HG03097 (cell line): ENCODE data around the gene TEK.

Source experiments
- ATAC-seq: cut with Tn5 transposase; IDR thresholded peaks from one replicate; pipeline ENCODE4 v1.9.1; 2021; ENCODE audit not compliant: unreplicated experiment, low FRiP score

TEK gene

GRCh38 chr9:27118916-27119315 lies 9.9 kb downstream of the TEK start:
- no peak for ATAC-seq

DNA sequence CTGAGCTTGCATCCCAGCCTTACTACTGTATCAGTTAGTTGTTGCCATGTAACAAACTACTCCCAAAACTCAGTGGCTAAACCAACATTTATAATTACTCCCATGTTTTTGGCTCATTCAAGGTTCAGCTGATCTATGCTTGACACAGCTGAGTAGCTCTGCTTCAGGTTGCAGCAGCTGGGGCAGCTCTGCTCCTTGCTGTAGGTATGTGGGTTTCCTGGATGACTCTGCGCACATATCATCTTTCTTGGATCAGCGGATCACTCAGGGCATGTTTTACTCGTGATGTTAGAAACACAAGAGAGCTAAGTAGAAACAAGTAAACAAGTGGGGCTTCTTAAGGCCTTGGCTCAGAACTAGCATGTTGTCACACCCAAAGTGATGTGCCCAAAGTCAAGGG lies 15.1 kb downstream of the TEK start:
- no peak for ATAC-seq

DNA sequence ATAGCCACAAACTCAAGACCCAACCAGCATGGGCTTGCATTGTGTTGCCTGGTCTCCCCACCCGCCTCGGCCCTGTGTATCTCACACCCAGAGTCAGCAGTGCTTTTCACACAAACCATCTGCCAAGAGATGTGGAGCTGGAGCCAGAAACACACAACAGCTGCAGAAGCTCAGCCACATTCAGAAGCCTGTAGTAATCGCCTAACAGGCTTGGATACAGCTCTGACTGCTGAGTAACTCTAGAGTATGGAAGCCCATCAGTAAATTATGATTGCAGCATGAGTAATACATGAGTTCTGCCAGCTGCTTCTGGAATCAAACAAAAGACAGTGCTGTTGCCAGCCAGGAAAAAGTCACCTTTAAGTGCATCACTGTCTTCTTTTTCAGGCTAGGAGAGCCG lies 16.0 kb downstream of the TEK start:
- no peak for ATAC-seq

- ATAC-seq: no peak
Observed at GRCh38 chr9:27125936-27126335, 16.9 kb downstream of the TEK start.

DNA sequence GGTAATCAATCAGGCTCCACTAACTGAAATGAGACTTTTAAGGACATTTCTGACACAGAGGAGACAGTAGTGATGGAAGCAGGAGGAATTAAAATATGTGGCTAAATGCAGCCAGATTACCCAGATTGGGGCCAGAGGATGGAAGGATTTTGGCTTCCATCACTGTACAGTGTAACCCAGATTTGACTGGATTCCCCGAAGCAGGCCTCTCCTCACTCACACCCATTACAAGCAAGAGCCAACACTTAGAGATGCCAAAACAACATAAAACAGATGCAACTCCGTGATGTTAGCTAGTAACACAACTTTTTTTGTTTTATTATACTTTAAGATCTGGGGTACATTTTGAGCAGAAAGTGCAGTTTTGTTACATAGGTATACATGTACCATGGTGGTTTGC lies 17.6 kb downstream of the TEK start:
- ATAC-seq: no peak

DNA sequence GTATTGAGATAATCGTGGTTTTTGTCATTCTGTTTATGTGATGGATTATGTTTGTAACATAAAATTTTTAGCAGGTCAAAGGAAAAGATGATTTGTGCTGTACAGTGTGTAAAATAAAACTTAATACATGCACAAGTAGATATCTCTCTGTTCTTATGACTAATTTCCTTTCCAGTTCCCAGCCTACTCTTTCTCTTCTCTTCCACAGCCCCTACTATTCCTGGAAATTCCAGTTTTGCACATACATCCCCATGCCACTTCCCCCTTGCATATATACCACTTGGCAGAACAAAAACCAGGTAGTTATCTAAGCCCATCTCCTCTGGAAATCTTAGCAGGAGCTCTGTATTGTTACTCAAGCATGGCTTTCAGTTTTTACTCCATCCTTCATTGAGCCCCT lies 20.2 kb downstream of the TEK start:
- ATAC-seq: no peak

DNA sequence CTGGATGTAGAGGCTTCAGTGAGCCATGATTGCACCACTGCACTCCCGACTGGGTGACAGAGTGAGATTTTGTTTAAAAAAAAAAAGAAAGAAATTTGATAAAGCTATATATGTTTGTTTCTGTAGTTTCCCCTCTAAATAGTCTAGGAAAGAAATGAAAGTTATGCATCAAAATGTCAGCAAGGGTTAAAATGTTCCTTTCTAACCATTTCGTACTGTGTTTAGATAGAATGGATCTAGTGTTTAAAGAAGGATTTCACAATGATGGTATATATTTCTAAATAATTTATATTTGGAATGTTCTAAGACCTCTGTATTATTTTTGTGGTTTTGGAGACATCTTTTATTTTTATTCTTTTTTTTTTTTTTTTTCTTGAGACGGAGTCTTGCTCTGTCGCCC lies 22.7 kb downstream of the TEK start:
- no peak for ATAC-seq

GRCh38 chr9:27133817-27134216 lies 24.8 kb downstream of the TEK start:
- ATAC-seq: no peak

DNA sequence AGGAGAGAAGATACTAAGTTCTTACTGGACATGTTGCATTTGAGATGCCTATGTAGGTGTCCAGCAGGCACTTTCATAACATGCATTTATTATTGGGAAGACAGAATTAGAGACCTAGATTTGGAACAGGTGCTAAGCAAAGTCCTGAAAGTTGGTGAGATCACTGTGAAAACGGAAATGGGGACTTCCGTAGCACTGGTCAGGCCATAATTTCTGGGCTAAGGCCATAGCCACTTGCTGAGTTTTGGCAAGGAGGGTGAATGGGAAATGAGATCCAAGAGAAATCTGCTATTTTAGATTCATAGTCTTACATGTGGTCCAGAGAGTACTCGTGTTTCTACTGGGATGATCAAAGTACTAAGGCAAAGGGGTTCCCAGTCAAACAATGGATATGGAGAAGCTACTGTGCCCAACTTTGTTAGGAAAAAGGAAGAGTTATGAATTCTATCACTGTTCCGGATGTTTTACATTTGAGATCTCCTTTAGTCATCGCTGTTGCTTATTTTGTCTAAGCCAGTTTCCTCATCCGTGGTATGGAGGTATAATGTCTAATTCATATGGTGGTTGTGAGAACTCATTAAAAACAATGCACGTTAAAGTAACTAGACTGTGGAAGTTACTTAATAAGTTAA lies 33.4 kb downstream of the TEK start:
- no peak for ATAC-seq

DNA sequence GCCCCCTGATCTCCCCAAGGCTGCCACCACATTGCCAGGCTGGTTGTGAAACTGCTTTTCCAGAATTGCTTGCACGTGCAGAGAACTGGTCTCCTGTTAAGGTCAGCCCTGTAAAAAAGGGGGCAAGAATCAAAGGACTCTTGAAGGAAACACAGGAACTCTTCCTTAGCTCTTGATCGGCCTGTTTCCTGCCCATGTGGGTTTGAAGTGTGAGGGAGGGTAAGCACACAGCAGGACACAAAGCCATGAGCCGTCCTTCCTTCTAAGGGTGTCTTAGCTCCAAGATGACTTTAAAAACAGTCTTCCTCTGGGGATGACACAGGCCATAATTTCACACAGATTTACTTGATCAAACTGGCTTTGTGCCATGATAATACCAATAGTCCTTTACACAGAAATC lies 36.1 kb downstream of the TEK start:
- no peak for ATAC-seq

- no peak for ATAC-seq
Observed at GRCh38 chr9:27149651-27150050, 40.6 kb downstream of the TEK start.

GRCh38 chr9:27150746-27151406 lies 41.9 kb downstream of the TEK start:
- ATAC-seq: no peak

DNA sequence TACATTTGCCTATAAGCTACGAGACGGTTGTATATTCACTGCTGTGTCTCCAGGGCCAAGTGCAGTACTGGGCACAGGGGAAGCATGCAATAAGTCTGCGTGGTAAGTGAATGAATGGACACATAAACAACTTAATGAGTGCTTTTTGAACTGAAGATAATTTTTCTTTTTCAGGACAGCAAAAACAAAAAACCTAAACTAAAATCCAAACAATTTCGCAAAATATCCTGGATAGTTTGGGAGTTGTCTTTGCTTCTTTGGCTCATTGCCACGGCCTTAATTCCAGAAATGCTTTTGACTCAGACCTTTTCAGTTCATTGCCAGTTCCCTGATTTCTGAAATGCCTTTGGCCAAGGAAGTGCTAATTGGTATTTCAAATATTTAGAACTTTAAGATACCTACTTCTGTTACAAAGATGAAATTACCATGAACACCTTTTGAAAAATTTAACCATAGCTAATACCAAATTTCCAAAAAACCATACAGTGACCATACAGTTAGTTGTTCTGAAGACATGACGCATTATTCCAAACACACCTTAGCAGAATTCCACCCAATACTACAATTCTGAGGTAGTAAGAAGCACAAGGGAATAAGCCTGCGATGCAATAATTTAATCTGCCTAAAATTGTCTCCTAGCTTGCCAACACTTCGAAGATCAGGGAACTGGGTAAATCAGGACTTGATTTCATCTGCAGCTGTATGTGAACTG lies 42.8 kb downstream of the TEK start:
- ATAC-seq: no peak

- ATAC-seq: no peak
Observed at GRCh38 chr9:27152405-27152718, 43.3 kb downstream of the TEK start.

DNA sequence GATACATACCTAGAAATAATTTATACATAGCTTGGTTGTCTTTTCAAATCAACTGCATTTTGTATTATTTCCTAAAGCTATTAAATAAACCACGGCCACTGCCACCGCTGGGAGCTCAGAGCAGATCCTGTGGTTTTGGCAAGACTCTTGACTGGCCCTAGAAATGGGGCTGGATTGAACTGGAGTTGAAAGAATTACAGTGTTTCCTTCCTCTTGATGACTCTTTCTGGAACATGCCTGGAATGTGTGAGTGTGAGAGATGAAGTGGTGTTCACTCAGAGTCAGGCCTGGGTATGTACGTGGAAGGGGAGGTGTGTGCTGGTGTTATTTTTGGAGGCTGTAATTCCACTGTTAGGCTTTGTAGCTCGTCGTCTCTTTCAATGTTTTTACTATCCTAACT lies 45.9 kb downstream of the TEK start:
- ATAC-seq: no peak

GRCh38 chr9:27157097-27157496 lies 48.1 kb downstream of the TEK start:
- no peak for ATAC-seq

DNA sequence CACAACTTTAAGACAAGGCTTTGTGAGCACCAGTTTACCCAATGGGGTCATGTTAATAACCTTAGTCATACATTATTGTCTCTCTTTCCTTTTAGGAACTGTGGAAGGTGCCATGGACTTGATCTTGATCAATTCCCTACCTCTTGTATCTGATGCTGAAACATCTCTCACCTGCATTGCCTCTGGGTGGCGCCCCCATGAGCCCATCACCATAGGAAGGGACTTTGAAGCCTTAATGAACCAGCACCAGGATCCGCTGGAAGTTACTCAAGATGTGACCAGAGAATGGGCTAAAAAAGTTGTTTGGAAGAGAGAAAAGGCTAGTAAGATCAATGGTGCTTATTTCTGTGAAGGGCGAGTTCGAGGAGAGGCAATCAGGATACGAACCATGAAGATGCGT lies 48.7 kb downstream of the TEK start:
- no peak for ATAC-seq

DNA sequence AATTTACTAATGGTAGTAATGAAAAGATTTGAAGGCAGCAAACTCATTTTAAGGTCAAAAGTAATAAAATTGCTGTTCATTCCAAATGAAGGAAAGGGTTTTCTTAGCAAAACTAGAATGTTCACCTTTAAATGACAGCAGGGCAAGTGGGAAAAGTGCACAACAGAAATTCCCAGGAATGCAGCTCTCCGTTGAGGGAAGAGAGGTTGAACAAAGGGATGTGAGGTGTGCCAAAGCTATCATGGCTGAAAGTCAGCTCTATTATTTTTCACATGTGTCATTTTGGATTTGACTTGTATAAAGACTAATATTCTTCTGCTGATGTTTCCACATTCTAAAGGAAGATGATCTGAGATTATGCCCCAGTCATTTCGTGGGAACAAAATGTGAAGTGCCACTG lies 51.6 kb downstream of the TEK start:
- no peak for ATAC-seq

DNA sequence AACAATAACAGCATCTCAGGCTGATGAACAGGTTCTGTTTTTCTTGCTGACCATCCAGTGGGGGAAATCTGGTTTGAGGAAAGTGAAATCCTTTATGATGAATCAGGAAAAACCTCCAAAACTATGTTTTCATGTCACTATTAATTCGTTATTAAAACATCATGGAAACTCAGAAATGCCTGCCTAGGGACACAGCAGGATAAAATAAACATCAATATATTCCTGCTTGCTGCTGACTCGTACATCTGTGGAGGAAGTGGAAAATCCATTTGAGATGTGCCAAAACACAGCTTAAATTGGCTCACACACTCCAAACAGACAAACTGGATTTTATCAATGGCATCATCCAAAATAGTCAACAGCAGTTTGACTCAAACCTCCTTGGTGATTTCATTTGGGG lies 53.0 kb downstream of the TEK start:
- no peak for ATAC-seq

DNA sequence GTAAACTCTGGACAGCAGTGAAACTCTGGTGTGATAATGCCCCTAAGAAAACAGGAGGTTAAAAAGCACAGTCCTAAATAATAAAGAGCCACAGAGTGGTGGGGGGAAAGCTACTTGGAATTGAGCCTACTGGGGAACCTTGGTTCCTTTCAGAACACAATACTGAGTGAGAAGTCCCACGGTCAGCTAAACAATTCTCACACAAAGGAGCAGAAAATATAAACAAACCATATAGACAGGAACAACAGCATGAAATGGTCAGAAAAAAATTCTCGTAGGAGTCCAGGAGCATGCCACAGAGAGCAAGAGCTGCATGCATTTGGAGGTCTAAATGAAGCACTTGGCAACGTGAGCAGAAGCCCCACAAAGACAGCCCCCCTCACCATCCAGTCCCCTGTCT lies 56.0 kb downstream of the TEK start:
- ATAC-seq: no peak

- ATAC-seq: no peak
Observed at GRCh38 chr9:27165670-27166069, 56.6 kb downstream of the TEK start.

DNA sequence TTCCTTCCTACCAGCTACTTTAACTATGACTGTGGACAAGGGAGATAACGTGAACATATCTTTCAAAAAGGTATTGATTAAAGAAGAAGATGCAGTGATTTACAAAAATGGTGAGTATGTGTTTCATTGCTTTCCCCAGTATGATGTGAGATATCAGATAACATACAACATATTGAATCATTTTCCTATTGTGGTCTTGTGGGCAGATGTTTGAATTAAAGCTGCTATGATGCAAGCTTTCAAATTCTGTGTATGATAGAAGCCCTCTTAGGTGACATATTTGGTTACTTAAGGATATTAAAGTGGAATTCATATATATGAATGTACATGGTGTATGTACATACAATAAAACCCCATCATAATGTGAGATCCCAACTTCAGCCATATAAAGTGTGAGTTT lies 59.5 kb downstream of the TEK start:
- ATAC-seq: no peak
